GM23338 (cell line): ENCODE data around the gene EYA2. TPM values are rescaled to one million over a fixed set of nuclear protein-coding genes. Genes with fewer than 3 reads are reported as not detected.

Experiments
- ATAC-seq: fragments of 200-7000 bp; cut with Tn5 transposase; 3 replicates; pipeline ENCODE4 v1.9.1; 2020
- DNase-seq: peaks from one replicate; pipeline ENCODE4 v3.0.0-alpha.2; 2015; ENCODE audit warnings: low spot score
- H2AFZ ChIP-seq: fragments of 200-600 bp; sonication (generic); 2 replicates; pipeline ENCODE4 v1.8.0; 2016; ENCODE audit warnings: antibody characterized with exemption, mild to moderate bottlenecking, moderate library complexity
- H3F3A ChIP-seq: fragments of 200-600 bp; sonication (generic); replicated peaks from 2 replicates; pipeline ENCODE4 v1.8.0; 2017; ENCODE audit warnings: antibody characterized with exemption, mixed run types, low read depth
- H3K27ac ChIP-seq: fragments of 200-600 bp; sonication (generic); 2 replicates; pipeline ENCODE4 v1.6.1; 2016; ENCODE audit warnings: low read depth
- H3K27me3 ChIP-seq: fragments of 200-600 bp; sonication (generic); 2 replicates; pipeline ENCODE4 v1.8.0; 2016; ENCODE audit warnings: mild to moderate bottlenecking, mixed run types, moderate library complexity; ENCODE audit not compliant: insufficient read depth
- H3K36me3 ChIP-seq: fragments of 200-600 bp; sonication (generic); 2 replicates; pipeline ENCODE4 v1.8.0; 2016; ENCODE audit warnings: mild to moderate bottlenecking; ENCODE audit not compliant: insufficient read depth
- H3K4me1 ChIP-seq: fragments of 200-600 bp; sonication (generic); 2 replicates; pipeline ENCODE4 v1.8.0; 2016; ENCODE audit warnings: mild to moderate bottlenecking, moderate library complexity; ENCODE audit not compliant: insufficient read depth
- H3K4me2 ChIP-seq: fragments of 200-600 bp; sonication (generic); 2 replicates; pipeline ENCODE4 v1.7.1; 2017; ENCODE audit warnings: mixed run types
- H3K4me3 ChIP-seq: fragments of 200-600 bp; sonication (generic); 2 replicates; pipeline ENCODE4 v1.6.1; 2016; ENCODE audit warnings: mixed run types
- H3K79me2 ChIP-seq: fragments of 200-600 bp; sonication (generic); replicated peaks from 2 replicates; pipeline ENCODE4 v1.8.0; 2017; ENCODE audit warnings: mild to moderate bottlenecking; ENCODE audit not compliant: insufficient read depth
- H3K9me2 ChIP-seq: fragments of 200-600 bp; sonication (generic); 2 replicates; pipeline ENCODE4 v1.8.0; 2017; ENCODE audit not compliant: insufficient read depth
- H4K20me1 ChIP-seq: fragments of 200-600 bp; sonication (generic); replicated peaks from 2 replicates; pipeline ENCODE4 v1.8.0; 2017; ENCODE audit warnings: mild to moderate bottlenecking; ENCODE audit not compliant: insufficient read depth
- H3K27ac Mint-ChIP-seq: 2 replicates; pipeline ENCODE4 v1.8.0; 2020; ENCODE audit warnings: inconsistent platforms, mild to moderate bottlenecking, moderate library complexity, mixed read lengths
- H3K27me3 Mint-ChIP-seq: 3 replicates; pipeline ENCODE4 v1.8.0; 2022; ENCODE audit warnings: low read depth, mild to moderate bottlenecking, moderate library complexity, mixed read lengths, inconsistent platforms; ENCODE audit not compliant: insufficient read depth, poor library complexity
- H3K36me3 Mint-ChIP-seq: 3 replicates; pipeline ENCODE4 v1.8.0; 2021; ENCODE audit warnings: low read depth, mild to moderate bottlenecking, inconsistent platforms, moderate library complexity, mixed read lengths
- H3K4me1 Mint-ChIP-seq: 3 replicates; pipeline ENCODE4 v1.8.0; 2020; ENCODE audit warnings: mild to moderate bottlenecking, inconsistent platforms, mixed read lengths
- H3K4me3 Mint-ChIP-seq: 3 replicates; pipeline ENCODE4 v1.8.0; 2021; ENCODE audit warnings: moderate library complexity, mild to moderate bottlenecking, inconsistent platforms, mixed read lengths
- H3K9me3 Mint-ChIP-seq: 3 replicates; pipeline ENCODE4 v1.8.0; 2020; ENCODE audit warnings: moderate library complexity, mild to moderate bottlenecking, inconsistent platforms, mixed read lengths
- CREB1 ChIP-seq: fragments of 250-450 bp; sonication (Bioruptor Pico); IDR thresholded peaks from 2 replicates; pipeline ENCODE4 v1.5.0; 2020; ENCODE audit warnings: low read depth, mild to moderate bottlenecking, moderate library complexity
- CTCF ChIP-seq, 2 experiments: fragments of 200-600 bp in 1 of 2; sonication (generic) in 1 of 2; conservative IDR thresholded peaks; 2 replicates each; pipeline versions ENCODE4 v1.5.1 to v1.6.1; 2016 to 2017; ENCODE audit warnings: antibody characterized with exemption in 2 of 2, low read depth in 2 of 2, mild to moderate bottlenecking in 2 of 2, moderate library complexity in 1 of 2
- EZH2 ChIP-seq: fragments of 200-600 bp; sonication (generic); IDR thresholded peaks from one replicate; pipeline ENCODE4 v1.8.0; 2017; ENCODE audit warnings: antibody characterized with exemption, mild to moderate bottlenecking, low read depth; ENCODE audit not compliant: unreplicated experiment
- EZH2phosphoT487 ChIP-seq: fragments of 200-600 bp; sonication (generic); IDR thresholded peaks from one replicate; pipeline ENCODE4 v1.8.1; 2018; ENCODE audit warnings: antibody characterized with exemption; ENCODE audit not compliant: unreplicated experiment
- JUNB ChIP-seq: IDR thresholded peaks from one replicate; pipeline ENCODE4 v1.6.1; 2016; ENCODE audit warnings: antibody characterized with exemption; ENCODE audit not compliant: unreplicated experiment
- NANOG ChIP-seq: IDR thresholded peaks from 2 replicates; pipeline ENCODE4 v1.6.1; 2016; ENCODE audit warnings: antibody characterized with exemption, borderline replicate concordance
- POLR2AphosphoS5 ChIP-seq: IDR thresholded peaks from 2 replicates; pipeline ENCODE4 v1.6.1; 2016; ENCODE audit warnings: antibody characterized with exemption, low read depth
- STAT1 ChIP-seq: IDR thresholded peaks from one replicate; pipeline ENCODE4 v1.6.1; 2016; ENCODE audit warnings: antibody characterized with exemption; ENCODE audit not compliant: unreplicated experiment
- ZNF114 ChIP-seq: fragments of 250-450 bp; sonication (Bioruptor Pico); IDR thresholded peaks from 2 replicates; pipeline ENCODE4 v1.5.0; 2020; ENCODE audit warnings: mild to moderate bottlenecking, moderate library complexity
- ZNF331 ChIP-seq: fragments of 250-450 bp; sonication (Bioruptor Pico); IDR thresholded peaks from 2 replicates; pipeline ENCODE4 v1.5.0; 2020; ENCODE audit warnings: low read depth, mild to moderate bottlenecking, moderate library complexity
- ZNF462 ChIP-seq: fragments of 250-450 bp; sonication (Bioruptor Pico); IDR thresholded peaks from 2 replicates; pipeline ENCODE4 v1.5.0; 2020; ENCODE audit warnings: mild to moderate bottlenecking, moderate library complexity
- polyA plus RNA-seq: library from polyadenylated mRNA; unstranded; fragments of >200 nt; fragmentation: Nextera tagmentation; extraction: Ambion mirVana; gene quantifications from 2 replicates; pipeline ENCODE4 v1.2.1, GENCODE V29; 2016
- total RNA-seq: library from RNA; depleted of rRNA; stranded (reverse); fragments of >200 nt; shearing (Covaris generic); gene quantifications from 2 replicates; pipeline ENCODE4 v1.2.3, GENCODE V29; 2014
- TF ChIP-seq, protein P1 (sequence below): IDR thresholded peaks from one replicate; pipeline ENCODE4 v1.6.1; 2018; ENCODE audit warnings: antibody characterized with exemption; ENCODE audit not compliant: unreplicated experiment
- TF ChIP-seq, protein P2 (sequence below): IDR thresholded peaks from 2 replicates; pipeline ENCODE4 v1.6.1; 2016; ENCODE audit warnings: antibody characterized with exemption

EYA2 gene
- total and polyA plus RNA-seq, 2 experiments from 2014 or later, result 0.50 to 0.56 TPM

- TF ChIP-seq ZNF114 (CRISPR knock-in tag) (no peak), EZH2 (no peak), EZH2phosphoT487 (no peak), NANOG (no peak), CREB1 (CRISPR knock-in tag) (no peak), POLR2AphosphoS5 (no peak), ZNF462 (CRISPR knock-in tag) (no peak), STAT1 (no peak), JUNB (no peak), ZNF331 (CRISPR knock-in tag) (no peak), CTCF (conservative IDR thresholded peaks at IDR 0.05; ENCODE audit: low read depth in 2 of 2) (no peak)
- TF ChIP-seq, protein P1, sequence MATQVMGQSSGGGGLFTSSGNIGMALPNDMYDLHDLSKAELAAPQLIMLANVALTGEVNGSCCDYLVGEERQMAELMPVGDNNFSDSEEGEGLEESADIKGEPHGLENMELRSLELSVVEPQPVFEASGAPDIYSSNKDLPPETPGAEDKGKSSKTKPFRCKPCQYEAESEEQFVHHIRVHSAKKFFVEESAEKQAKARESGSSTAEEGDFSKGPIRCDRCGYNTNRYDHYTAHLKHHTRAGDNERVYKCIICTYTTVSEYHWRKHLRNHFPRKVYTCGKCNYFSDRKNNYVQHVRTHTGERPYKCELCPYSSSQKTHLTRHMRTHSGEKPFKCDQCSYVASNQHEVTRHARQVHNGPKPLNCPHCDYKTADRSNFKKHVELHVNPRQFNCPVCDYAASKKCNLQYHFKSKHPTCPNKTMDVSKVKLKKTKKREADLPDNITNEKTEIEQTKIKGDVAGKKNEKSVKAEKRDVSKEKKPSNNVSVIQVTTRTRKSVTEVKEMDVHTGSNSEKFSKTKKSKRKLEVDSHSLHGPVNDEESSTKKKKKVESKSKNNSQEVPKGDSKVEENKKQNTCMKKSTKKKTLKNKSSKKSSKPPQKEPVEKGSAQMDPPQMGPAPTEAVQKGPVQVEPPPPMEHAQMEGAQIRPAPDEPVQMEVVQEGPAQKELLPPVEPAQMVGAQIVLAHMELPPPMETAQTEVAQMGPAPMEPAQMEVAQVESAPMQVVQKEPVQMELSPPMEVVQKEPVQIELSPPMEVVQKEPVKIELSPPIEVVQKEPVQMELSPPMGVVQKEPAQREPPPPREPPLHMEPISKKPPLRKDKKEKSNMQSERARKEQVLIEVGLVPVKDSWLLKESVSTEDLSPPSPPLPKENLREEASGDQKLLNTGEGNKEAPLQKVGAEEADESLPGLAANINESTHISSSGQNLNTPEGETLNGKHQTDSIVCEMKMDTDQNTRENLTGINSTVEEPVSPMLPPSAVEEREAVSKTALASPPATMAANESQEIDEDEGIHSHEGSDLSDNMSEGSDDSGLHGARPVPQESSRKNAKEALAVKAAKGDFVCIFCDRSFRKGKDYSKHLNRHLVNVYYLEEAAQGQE, result no peak
- TF ChIP-seq, protein P2, sequence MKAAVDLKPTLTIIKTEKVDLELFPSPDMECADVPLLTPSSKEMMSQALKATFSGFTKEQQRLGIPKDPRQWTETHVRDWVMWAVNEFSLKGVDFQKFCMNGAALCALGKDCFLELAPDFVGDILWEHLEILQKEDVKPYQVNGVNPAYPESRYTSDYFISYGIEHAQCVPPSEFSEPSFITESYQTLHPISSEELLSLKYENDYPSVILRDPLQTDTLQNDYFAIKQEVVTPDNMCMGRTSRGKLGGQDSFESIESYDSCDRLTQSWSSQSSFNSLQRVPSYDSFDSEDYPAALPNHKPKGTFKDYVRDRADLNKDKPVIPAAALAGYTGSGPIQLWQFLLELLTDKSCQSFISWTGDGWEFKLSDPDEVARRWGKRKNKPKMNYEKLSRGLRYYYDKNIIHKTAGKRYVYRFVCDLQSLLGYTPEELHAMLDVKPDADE, result no peak
- H3K27ac ChIP-seq, result no peak overlapping the region
- H3K27me3 ChIP-seq, result no peaks in the 10 kb centered on the region
- no peaks in the 10 kb centered on the region for H3F3A ChIP-seq
- H3K27ac Mint-ChIP-seq, result no peak overlapping the region
- no peak overlapping the region for H3K4me3 ChIP-seq
- H3K4me3 Mint-ChIP-seq, result no peak overlapping the region
- ATAC-seq (no peak), DNase-seq (no peak)
- no peaks in the 10 kb centered on the region for H3K79me2 ChIP-seq
- no peak overlapping the region for H3K4me2 ChIP-seq
- no peaks in the 10 kb centered on the region for H3K4me1 ChIP-seq
- no peaks in the 10 kb centered on the region for H3K9me2 ChIP-seq
- H3K27me3 Mint-ChIP-seq, result peaks cover 7% of the 10 kb centered on the region
- no peaks in the 10 kb centered on the region for H3K4me1 Mint-ChIP-seq
- no peak overlapping the region for H2AFZ ChIP-seq
- no peaks in the 10 kb centered on the region for H4K20me1 ChIP-seq
- H3K9me3 Mint-ChIP-seq, result peaks cover 10% of the 10 kb centered on the region; the same call in 1 of the 3 replicates
- no peaks in the 10 kb centered on the region for H3K36me3 Mint-ChIP-seq
- H3K36me3 ChIP-seq, result no peaks in the 10 kb centered on the region
Measured at GRCh38 chr20:47048054-47048453, 153.4 kb downstream of the EYA2 start.
